Measurements from ENCODE around the gene C9orf85.
"Not testable (repeated sequence)": the region's sequence is repeated elsewhere in the genome, so short reads cannot be mapped to it uniquely, and the experiment has no call there.

The C9orf85 gene

DNA sequence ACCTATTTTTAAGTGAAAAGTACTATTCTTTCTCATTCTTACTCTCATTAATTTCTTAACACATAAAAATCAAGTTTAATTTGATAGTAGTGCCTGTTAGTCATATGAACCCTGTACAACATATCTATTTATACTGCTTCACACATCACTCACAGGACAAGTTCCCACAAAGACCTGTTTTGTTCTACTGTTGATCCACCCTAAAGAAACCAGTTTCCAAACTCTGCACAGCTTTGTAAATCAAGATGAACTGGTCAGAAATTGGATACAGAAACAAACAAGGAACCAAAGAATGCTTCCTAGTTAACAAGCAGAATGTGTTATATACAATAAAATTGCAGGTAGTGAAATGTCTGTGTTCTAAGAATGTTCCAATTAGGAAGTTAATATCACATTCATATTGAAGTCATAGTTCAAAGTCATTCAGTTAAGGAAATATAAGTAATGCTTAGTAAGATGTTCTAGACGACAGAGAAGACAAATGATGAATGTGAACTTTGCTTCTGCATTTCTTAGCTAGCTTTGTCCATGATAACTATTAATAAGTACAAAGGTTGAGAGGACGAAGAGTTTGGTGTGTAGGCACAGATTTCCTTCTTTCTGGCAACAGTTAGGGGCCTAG lies 33.4 kb downstream of the C9orf85 start:
- DNase-seq = no peak

DNA sequence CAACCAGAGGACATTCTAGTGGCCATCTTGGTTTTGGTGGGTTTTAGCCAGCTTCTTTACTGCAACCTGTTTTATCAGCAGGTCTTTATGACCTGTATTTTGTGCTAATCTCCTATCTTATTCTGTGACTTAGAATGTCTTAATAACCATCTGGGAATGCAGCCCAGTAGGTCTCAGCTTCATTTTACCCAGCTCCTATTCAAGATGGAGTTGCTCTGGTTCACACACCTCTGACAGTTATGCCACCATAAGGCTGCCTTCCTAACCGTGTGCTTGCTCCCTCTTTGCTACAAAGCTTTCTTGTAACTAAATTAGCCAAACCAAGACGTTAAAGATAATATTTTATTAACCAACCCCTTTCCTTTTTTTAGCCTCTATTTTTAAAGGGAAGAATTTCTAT lies 43.2 kb downstream of the C9orf85 start:
- DNase-seq = not testable (repeated sequence)

DNA sequence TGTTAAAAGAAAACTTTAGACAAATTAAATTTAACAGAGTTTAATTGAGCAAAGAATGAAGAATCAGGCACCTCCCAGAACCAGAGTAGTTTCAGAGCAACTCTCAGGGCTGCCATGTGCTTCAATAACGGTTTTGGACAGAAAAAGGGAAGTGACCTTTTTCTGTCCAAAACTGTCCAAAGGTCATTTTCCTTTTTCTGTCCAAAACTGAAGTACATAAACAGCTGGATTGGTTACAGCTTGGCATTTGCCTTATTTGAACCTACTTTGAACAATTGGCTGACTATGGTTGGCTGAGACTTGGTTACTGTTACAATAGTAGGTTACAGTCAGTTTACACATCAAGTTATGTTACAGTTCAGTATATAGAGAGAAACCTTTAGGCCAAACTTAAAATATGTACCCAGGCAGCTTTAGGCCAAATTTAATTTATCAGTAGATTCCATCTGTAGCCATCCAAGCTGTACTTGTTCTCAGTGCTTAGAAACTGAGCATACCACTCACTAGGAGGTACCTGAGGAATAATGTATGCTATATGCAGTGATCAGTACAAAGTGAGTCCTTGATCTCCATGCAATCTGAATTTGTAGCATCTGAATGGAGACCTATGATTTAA lies 44.0 kb downstream of the C9orf85 start:
- DNase-seq = peak; percentile 64

DNA sequence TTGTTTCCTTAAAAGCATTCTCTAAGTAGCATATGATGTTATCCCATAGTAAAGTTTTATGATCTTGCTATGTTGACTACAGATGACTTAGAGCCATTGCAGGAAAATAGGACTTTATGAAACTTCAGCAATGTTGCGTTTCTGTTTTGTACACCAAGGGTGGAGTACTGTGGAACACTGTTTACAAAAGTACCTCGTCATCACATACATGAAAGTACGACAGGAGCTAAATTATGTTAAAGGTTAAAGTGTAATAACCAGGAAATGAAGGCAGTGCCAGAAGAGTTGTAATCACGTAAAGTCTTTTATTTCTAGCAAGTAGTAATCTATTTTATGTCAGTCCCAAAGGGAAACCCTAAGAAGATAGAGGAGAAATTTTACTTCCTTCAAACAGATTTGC lies 50.9 kb downstream of the C9orf85 start:
- DNase-seq = no peak

DNA sequence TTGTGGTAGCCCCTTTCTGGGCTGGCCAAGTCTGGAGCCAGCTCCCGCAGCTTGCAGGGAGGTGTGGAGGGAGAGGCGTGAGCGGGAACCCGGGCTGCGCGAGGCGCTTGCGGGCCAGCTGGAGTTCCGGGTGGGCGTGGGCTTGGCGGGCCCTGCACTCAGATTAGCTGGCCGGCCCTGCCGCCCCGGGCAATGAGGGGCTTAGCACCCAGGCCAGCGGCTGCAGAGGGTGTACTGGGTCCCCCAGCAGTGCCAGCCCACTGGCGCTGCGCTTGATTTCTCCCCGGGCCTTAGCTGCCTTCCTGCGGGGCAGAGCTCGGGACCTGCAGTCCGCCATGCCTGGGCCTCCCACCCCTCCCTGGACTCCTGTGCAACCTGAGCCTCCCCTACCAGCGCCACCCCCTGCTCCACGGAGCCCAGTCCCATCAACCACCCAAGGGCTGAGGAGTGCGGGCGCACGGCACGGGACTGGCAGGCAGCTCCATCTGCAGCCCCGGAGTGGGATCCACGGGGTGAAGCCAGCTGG lies 52.1 kb downstream of the C9orf85 start:
- not testable (repeated sequence) for DNase-seq

DNA sequence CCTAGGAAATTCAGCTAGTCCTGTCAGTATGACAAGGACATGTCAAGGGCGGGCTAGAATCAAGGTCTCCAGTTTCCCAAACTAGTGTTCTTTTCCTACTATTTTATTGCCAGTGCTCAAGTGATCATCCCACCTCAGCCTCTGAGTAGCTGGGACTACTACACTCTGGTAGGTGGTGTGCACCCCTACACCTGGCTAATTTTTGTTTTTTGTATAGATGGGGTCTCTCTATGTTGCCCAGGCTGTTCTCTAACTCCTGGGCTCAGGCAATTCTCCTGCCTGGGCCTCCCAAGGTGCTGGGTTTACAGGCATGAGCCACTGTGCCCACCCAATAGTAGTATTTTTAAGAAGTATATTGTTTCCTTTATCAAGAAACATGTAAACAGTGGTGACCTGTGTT lies 54.0 kb downstream of the C9orf85 start:
- no peak for DNase-seq

DNA sequence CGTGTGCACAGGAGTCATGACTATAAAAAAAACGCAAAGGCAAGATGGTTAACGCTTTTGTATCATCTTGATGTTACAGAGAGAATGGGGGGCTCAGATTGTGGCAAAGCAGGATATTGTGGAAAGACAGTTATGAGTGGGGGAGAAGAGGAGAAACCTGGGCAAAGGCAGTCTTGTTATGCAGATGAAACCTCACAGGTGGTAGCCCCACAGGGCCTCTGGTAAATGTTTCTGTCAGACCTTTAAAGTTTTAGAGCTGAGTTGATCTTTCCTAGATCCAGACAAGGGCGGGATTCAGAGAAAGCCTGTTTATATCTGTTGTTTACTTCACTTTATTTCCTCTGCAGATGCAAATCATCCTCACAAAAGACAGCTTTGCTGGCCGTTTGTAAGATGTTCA lies 55.2 kb downstream of the C9orf85 start:
- no peak for DNase-seq

DNA sequence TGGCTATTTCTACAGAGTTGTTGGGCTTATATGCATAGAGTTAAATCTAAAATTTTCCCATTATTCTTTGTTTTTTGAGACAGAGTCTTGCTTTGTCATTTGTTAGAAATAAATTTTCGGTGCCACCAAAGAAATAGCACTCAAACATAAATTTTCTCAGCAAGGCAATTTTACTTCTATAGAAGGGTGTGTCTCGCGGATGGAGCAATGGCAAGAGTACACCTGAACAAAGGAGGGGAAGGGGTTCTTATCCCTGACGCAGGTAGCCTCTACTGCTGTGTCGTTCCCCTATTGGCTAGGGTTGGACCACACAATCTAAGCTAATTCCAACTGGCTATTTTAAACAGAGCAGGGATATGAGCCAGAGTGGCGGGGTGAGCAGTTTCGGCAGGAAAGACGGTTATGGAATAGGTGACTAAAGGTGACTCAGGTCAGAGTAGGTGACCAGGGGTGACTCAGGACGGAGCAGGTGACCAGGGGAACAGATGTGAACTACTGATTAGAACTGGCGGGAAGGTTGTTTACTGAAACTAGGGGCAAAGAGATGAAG lies 57.2 kb downstream of the C9orf85 start:
- DNase-seq = no peak

DNA sequence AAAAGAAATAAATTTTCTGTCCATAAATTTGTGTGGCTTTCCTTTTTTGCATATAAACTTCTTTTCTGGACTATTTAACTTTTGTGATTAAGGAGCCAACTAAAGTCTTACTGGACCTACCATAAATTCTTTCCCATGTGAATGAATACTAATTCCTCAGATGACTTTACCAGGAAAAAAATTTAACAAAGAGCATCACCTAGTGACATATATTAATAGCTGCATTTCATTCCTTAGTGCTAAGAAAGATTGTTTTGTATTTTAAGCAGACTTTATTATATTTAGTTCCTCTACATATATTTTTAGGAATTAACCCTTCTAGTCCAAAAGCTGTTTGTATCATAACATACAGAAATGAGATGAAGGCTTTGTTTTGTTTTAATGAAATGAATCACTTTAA lies 64.4 kb downstream of the C9orf85 start:
- DNase-seq = peak; percentile 10

DNA sequence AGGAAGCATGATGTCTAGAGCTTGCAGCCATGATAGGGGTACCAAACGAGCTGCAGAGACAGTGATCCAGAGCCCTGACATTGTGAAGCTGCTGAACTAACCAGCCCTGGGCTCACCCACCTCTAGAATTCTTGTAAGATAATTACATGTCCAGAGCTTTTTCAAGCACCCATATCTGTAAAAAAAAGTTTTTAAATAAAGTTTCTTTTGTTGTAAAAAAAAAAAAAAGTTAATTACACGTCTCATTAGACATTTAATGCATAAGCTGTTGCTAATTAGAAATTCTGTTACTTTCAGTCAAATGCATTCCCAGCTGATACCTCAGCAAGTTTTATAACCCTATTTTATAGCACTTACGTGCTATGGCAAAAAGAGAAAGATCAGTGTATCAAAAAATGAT lies 65.6 kb downstream of the C9orf85 start:
- no peak for DNase-seq

DNA sequence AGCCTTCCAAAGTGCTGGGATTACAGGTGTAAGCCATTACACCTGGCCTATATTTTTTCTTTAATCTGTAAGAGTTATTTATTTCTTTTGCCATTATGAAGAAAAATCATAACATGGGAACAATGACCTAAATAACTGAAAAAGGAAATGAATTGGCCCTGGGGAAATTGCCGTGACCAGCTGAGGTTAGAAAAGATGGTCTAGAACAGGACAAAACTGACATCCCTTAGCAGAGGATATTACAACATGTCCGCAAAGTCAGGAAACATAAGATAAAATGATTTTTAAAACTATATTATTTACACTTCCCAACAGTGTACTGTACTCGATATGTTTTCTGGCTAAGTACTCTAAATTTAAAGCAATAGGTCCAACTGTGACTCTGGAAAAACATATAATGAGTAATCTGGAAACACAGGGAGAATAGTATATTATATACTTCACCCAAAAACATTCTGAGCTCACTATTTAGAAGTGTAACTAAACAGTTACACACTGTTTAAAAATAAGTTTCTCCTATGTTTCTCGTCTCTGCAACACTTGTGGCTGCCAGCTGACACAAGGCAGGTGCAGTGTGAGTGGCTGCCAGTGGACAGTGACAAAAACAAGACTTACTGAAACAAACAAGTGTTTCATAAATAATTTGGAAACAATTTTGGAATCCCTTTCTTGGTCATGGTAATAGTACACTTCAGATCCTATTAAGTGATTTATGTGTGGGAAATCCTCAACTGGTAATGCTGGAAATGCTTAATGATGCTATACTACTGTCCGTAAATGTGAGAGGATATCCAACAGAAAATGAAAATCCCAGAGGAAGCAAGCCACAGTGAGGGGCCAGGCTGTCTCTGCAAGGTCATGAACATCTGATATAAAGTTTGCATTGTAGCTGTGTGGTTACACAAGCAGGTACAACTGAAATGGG lies 69.1 kb downstream of the C9orf85 start:
- no peak for DNase-seq

DNA sequence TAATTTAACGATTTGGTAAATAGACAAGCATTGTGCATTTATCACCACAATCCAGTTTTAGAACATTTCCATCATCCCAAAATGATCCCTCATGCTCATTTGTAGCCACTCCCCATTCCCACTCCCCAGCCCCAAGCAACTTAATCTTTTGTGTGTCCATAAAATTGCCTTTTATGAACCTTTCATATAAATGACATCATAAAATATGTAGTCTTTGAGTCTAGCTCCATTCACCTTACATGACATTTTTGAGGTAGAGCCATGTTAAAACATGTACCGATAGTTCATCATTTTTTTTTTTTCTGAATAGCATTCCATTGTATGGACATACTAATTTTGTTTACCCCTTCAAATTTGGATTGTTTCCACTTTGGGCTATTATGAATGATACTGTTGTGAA lies 70.5 kb downstream of the C9orf85 start:
- no peak for DNase-seq

DNA sequence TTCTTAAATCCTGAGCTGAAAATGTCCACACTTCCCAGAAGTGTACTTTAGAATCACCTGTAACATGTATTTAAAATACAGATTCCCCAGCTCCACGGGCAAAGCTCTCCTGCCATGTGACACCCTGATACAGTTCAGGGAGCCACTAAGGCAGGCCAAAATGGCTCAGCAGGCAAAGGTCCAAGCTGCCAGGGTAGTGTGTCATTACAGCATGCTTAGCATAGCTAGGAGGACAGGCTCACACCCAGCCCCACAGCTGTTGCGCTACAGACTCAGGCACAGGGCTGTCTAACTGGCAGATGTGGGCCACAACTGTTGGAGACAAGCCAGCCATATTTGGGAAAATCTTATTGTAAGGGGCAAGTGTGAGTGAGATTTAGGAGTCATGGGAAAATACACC lies 73.0 kb downstream of the C9orf85 start:
- no peak for DNase-seq

DNA sequence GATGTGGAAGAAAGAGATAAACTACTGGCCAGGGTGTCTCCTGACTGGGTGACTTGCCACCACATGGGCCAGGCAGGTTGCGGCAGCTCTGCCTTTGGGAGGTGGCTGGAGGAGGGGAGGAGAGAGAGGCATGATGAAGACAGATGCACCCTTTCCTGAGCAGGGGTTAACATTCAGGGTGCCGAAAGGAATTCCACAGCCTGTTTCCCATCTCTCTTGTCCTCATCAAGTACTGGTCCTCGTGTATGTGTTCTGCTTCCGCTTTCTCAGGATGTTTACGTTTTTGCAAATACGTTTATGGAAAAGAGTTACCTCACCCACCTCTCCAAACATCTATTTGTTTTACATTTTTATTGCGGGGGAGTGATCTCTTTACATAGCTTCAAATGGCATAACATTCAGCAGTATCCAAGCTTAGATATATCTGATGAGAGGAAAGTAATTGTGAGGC lies 73.4 kb downstream of the C9orf85 start:
- no peak for DNase-seq

DNA sequence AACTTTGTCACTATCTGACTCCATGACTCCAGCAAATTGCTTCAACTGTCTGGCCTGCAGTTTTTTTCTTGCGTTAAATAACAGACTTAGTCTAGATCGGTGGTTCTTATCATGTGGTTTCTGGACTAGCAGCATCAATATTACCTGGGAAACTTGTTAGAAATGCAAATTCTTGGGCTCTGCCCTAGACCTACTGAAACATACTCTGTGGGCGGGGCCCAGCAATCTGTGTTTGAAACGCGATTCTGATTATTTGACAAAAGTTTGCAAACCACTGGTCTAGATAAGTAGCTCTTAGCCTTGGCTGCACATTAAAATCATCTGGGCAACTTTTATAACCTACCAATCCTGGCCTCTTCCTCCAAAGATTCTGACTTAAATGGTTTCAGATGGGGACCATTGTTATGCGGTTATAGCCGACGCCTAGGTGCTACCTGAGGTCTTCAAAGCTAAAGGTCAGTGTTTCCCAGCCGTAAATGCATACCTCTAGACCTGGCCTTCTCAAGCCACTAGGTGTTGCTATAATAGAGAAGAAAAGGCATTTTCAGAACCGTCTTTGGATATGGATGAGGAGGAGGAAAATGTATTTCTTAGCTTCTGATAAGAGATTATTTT lies 74.0 kb downstream of the C9orf85 start:
- DNase-seq = no peak

DNA sequence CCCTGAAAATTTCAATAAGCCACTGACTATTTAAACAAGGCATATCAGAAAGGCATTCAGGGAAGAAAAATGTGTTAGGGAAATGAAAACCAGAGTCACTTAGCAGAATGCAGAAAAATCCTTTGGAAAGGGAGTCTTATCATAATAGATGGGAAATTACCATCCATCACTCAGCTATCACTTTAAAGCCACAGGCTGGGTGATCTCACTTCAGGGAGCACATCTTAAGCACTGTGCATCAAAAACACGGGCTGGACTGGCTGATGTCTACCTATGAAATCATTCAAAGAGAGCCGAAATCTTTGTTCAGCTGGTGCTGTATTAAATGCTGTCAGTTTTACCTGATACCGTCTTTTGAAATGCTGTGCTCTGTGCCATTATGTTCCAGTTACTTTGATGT lies 75.5 kb downstream of the C9orf85 start:
- DNase-seq = no peak

DNA sequence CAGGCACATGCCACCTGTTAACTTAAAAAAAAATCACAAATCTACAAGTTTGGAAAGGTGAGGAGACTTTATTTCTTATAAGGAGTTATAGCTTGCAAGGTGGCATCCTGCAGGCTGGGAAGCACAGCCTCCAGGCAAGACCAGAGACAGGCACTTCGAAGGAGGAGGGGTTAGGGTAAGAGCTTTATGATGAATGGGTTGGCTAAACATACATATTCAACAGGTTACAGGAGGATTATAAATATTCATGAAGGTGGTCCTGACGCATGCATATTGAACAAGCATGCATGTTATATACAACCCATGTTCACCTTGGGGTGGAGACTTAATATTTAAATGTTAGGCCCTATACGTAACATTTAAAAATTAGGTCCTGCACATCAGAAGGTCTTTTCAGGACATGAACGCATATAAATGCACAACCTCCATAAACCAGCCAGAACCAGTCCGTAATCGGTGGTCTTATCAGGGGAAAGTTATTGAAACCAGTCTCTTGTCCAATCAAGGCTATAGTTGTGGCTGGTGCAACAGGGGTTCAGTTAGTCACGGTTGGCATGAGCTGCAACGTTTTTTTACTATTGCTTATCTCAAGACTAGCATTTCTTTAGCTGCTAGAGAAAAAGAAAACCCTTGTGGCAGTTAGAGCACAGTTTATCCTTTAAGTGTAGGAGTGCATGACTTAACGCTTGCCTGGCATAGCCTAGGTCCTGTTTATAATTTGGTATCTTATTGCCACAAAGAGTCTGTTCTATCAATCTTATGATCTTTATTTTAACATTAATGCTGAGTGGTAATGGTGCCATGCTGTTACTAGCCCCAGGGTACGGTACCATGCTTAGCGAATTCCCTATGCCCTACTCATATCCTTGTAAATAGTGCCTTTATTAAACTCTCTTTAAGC lies 76.3 kb downstream of the C9orf85 start:
- DNase-seq = peak; percentile 20

DNA sequence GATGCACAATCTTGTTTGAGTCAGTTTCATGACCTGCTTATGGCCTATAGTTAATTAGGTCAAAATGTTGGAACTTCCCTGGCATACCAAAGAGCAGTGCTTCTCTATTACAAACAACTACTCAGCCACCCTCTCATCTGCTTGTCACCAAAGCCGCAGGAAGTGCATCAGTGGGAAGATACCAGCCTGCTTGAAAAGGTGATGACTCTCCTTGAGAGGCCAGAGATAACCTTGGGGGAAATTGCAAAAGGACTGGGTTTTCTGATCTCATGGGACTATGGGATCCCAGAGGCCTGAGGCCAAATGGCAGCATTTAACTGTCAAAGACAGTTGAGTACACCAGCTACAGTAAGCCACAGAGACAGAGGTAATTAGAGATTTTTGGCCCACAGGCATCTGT lies 79.0 kb downstream of the C9orf85 start:
- no peak for DNase-seq

DNA sequence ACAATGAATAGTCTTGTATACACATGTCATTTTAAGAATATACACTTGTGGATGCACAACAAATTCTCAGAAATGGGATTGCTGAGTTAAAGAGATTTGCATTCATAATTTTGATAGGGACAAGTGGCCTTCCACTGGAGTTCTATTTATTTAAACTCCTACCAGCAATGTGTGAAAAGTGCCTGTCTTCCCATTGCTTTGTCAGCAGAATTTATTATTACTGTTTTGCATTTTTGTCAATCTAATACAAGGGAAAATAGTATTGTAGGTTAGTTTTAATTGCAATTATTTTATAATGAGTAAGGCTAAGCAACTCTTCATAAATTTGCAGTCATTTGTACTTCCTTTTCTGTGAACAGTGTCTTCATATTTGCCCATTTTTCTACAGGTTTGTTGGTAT lies 94.0 kb downstream of the C9orf85 start:
- no peak for DNase-seq

DNA sequence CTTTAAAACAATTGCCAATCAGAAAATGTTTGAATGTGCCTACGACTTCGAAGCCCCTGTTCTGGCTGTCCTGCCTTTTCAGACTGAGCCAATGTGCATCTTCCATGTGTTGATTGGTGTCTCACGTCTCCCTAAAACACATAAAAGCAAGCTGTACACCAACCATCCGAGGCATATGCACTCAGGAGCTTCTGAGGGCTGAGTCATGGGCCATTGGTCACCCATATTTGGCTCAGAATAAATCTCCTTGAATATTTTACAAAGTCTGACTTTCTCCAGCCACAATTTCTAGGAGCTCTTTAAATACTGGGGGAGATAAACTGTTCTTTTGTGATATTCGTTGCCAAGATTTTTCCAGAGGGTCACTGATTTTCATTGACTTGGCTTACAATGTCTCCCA lies 95.1 kb downstream of the C9orf85 start:
- DNase-seq = no peak

DNA sequence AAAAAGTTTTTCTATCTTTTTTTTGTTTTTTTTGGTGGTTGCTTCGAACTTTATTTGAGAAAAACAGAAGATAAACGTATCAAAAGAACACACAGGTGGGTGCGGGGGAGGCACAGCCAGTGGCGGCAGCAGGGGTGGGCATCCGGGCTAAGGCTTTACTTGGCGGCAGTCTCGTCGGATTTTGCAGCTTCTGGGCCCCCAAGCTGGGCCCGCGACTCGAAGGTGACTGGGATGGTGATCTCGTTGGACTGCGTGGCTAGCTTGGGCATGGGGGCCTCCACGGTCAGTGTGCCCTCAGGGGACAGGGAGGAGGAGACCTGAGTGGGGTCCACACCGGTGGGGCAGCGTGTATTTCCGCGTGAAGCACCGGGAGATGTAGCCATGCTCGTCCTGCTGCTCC lies 96.3 kb downstream of the C9orf85 start:
- not testable (repeated sequence) for DNase-seq

DNA sequence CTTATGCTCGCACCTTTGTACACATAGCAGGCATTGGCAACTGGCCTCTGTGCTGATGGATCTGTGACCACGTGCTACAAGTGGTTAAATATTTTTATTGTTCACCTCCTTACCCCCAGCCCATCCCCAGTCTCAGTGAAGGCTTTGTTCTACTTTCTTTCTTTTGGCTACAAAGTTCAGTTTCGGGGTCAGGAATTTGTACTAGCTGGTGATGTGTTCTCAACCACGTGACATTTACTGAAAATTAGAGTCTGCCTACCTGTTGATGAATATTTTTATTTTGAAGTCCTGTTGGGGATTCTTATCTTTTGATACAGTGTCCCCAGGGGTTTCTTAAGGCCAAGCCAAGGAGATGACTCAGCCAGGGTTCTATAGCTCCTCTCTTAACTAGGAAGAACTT lies 101.2 kb downstream of the C9orf85 start:
- DNase-seq = no peak

All from OCI-M1 (cell line).